GM10847 (cell line): ENCODE data around the gene FLOT1.

Experiments used
- POLR2A ChIP-seq: IDR thresholded peaks from 2 replicates; pipeline ENCODE4 v1.6.1; 2011; ENCODE audit not compliant: insufficient read length; ENCODE audit errors: extremely low read depth

FLOT1 gene

GRCh38 chr6:30691208-30691847 lies 51.2 kb downstream of the FLOT1 start:
- no peak for TF ChIP-seq POLR2A

GRCh38 chr6:30690403-30691207 lies 51.9 kb downstream of the FLOT1 start, which contains the start of gene NRM:
TSS of gene NRM (minus strand) at chr6:30690984. CDS start at chr6:30690974, 10 bp downstream.
- peak; percentile 65 for TF ChIP-seq POLR2A

GRCh38 chr6:30689985-30690384 lies 52.5 kb downstream of the FLOT1 start:
- no peak for TF ChIP-seq POLR2A

GRCh38 chr6:30689022-30689865 lies 53.2 kb downstream of the FLOT1 start:
- TF ChIP-seq POLR2A = no peak

- no peak for TF ChIP-seq POLR2A
Observed at GRCh38 chr6:30688569-30688968, 53.9 kb downstream of the FLOT1 start.

GRCh38 chr6:30687659-30688431 lies 54.6 kb downstream of the FLOT1 start:
- peak; percentile 31 for TF ChIP-seq POLR2A

GRCh38 chr6:30686908-30687658 lies 55.4 kb downstream of the FLOT1 start:
- TF ChIP-seq POLR2A = peak; percentile 5

GRCh38 chr6:30686009-30686907 lies 56.2 kb downstream of the FLOT1 start, which contains the start of gene PPP1R18:
TSS of gene PPP1R18 (minus strand) at chr6:30686645. CDS start at chr6:30686018, 627 bp downstream.
- TF ChIP-seq POLR2A = peak; percentile 31

- no peak for TF ChIP-seq POLR2A
Observed at GRCh38 chr6:30685157-30686008, 57.1 kb downstream of the FLOT1 start.

- peak; percentile 21 for TF ChIP-seq POLR2A
Observed at GRCh38 chr6:30684386-30685156, 57.9 kb downstream of the FLOT1 start.

GRCh38 chr6:30683980-30684338 lies 58.5 kb downstream of the FLOT1 start:
- no peak for TF ChIP-seq POLR2A
